Stimulated activated CD4-positive, alpha-beta T cell treated with anti-CD3 and anti-CD28 coated beads, Interleukin-12 subunit alpha, Interleukin-12 subunit beta, amount 100 ng/mL, for 4 hours (primary cell): ENCODE data around the gene FLVCR2.
"Not testable (repeated sequence)": the region's sequence is repeated elsewhere in the genome, so short reads cannot be mapped to it uniquely, and the experiment has no call there.

Experiments
- DNase-seq: peaks from one replicate; pipeline ENCODE4 v3.0.0-alpha.2; 2020

Gene FLVCR2

DNA sequence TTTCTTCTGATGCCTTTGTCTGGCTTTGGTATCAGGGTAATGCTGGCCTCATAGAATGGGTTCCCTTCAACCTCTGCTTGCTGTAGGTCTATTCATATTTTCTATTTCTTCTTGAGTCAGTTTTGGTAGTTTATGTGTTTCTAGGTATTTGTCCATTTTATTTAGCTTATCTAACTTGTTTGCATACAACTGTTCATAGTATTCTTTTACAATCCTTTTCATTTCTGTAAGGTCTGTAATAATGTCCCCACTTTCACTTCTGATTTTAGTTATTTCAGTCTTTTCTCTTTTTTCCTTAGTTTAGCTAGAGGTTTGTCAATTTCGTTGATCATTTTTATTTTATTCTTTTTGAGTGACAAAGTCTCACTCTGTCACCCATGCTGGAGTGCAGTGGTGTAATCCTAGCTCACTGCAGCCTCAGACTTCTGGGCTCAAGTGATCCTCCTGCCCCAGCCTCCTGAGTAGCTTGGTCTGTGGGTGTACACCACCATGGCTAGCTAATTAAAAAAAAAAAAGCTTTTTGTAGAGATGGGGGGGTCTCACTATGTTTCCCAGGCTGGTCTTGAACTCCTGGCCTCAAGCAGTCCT lies 94.3 kb downstream of the FLVCR2 start:
- DNase-seq = no peak

DNA sequence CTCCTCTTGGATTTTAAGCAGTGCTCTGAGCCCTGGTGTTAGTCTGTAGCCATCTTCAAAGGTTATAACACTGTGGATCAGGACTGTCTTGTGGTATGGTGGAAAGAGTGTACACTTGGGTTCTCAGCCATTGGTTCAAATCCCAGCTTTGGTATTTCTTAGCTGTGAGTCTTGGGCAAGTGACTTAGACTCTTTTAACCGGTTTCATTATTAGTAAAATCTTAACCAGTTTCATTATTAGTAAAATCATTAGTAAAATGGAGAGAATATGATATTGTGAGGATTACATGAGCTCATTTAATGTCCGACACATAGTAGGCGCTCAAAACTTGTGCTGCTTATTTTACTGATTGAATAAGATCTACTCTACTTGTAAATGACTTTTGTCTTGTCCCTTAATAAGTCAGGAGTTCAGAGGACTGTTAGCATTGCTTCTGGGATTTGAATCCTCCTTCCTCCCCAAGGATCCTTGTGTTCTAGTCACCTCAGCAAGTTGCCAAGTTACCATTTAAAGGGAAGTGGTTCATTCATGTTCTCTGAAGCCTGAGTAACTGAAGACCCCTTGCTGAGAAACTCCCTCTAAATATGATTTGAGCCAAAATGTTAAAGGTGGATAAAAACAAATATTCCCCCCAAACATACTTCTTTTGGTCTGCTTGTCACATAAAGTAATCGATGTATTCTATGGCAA lies 95.1 kb downstream of the FLVCR2 start:
- DNase-seq = no peak

DNA sequence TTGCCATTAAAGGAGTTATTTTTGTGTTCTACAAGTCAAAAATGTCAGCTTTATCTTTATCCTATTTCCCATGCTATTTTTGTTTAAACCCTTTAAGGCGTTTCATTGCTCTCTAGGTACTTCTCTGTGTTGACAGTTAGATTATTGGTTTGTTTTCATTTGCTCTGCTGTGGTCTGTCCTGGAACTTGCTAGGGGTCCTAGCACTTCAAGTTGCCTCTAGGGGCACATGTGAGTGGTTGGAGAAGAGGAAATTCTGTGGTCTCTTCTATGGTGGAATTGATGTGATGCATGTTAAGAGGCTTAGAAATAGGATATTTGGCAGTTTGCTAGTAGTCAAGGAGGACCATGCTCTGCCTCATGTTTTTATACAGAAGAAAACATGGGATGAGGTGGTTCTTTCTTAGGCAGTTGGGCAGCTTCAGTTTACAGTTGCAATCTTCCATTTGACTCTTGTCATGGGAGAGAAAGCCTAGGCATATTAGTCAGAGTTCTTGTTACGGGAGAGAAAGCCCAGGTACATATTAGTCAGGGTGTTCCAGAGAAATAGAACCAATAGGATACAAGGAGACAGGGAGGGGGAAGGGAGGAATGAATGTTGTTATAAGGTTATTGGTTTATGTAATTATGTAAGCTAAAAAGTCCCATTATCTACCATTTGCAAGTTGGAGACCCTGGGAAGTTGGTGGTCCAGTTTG lies 97.0 kb downstream of the FLVCR2 start:
- no peak for DNase-seq

DNA sequence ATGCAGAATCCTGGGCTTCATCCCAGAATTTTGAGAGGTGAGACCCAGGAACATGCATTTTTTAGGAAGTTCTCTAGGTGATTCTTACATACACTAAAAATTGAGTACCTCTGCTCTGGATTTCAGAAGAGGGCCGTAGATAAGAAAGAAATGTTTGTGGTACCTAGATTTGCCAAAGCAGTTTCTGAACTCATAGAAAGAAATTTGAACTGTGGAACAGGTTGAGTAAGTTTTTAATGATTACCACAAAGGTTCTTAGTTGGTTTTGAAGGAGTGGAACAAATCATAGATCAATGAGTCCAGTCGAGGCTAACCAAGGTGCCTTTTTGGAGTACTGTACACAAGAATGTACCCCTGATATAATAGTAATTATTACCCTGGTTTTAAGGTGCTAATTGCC lies 107.5 kb downstream of the FLVCR2 start:
- DNase-seq = no peak

DNA sequence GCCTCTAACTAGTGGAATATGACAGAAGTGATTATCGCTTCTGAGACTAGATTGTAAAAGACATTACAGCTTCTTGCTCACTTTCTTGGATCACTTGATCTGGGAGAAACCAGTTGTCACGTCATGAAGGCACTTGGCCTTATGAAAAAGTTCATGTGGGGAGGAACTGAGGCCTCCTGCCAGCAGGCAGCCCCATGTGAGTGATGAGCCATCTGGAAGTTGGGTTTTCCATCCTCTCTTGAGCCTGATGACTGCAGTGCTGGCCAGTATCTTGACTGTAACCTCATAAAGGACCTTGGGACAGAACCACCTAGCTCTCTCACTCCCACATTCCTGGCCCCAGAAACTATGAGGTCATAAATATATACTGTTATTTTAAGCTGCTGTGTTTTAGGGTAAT lies 110.6 kb downstream of the FLVCR2 start:
- no peak for DNase-seq

DNA sequence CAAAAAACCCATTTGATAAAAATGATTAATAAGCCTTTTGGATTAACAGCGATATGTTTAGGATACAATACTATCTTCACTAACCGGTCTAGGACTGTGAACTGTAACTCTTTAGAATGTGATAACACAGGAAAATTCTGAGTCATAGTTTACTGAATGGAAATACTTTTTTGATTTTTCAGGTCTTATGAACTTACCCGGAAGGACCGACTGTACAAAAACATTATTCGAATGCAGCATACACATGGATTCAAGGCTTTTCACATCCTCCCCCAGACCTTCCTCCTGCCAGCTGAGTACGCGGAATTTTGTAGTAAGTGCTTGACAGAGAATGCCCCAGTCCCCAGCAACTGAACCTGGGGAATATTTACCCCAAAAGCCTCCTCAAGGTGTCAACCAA lies 111.6 kb downstream of the FLVCR2 start:
- DNase-seq = no peak

DNA sequence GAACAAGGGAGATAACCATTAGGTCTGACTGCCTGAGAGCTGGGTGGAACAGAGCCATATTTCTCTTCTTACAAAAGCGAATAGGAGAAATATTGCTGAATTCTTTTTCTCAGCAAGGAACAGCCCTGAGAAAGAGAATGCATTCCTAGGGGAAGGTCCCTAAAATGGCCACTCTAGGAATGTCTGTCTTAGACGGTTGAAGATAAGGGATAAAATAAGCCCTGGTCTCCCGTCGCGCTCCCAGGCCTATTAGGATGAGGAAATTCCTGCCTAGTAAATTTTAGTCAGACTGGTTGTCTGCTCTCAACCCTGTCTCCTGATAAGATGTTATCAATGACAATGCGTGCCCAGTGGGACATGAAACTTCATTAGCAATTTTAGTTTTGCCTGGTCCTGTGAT lies 116.6 kb downstream of the FLVCR2 start:
- not testable (repeated sequence) for DNase-seq

DNA sequence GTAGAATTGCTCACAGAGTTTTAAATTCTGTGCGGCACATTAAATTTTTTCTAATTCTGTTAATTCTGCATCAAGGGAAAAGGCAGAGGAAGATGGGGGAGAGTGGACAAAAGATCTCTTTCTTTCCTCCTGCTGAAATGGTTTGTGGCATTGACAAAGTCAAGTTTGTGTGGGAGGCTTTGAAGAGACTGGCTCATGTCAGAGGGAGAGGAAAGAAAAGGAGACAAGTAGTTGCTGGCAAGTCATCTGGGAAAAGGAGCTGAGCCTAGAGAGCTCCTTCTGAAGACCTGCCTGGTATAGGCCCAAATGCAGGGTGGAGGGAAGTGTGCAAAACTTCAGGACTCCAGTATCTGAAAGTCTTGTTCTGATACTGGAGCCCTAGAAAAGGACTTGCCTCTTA lies 119.0 kb downstream of the FLVCR2 start:
- no peak for DNase-seq
